WTC11 (cell line): ENCODE results near the gene CAPN15. TPM values are rescaled to one million over a fixed set of nuclear protein-coding genes. Genes with fewer than 3 reads are reported as not detected.

Experiments
- ATAC-seq: fragments of 200-7000 bp; cut with Tn5 transposase; 2 replicates; pipeline ENCODE4 v1.10.0; 2021; ENCODE audit warnings: mild to moderate bottlenecking, moderate library complexity
- CTCF ChIA-PET: fragments of 300-600 bp; sonication (Branson Sonifier 250); formaldehyde crosslinking; loops from one replicate; lab custom pipeline; 2021; ENCODE audit warnings: antibody characterized with exemption; lab: Charles Lee
- POLR2A ChIA-PET: fragments of 350-600 bp; sonication (Branson Sonifier 250); formaldehyde crosslinking; loops from one replicate; lab custom pipeline; 2021; ENCODE audit warnings: antibody characterized with exemption; lab: Charles Lee
- DNase-seq: peaks from one replicate; pipeline ENCODE4 v3.0.0; 2021; ENCODE audit warnings: low spot score
- H3K27ac Mint-ChIP-seq: 2 replicates; pipeline ENCODE4 v1.8.0; 2021; ENCODE audit warnings: mixed read lengths
- H3K27me3 Mint-ChIP-seq: 2 replicates; pipeline ENCODE4 v1.8.0; 2021; ENCODE audit warnings: low read depth, mild to moderate bottlenecking, moderate library complexity, mixed read lengths
- H3K36me3 Mint-ChIP-seq: 2 replicates; pipeline ENCODE4 v1.8.0; 2021; ENCODE audit warnings: mixed read lengths
- H3K4me1 Mint-ChIP-seq: 2 replicates; pipeline ENCODE4 v1.8.0; 2022; ENCODE audit warnings: mixed read lengths
- H3K4me3 Mint-ChIP-seq: 2 replicates; pipeline ENCODE4 v1.8.0; 2021; ENCODE audit warnings: mild to moderate bottlenecking, moderate library complexity, mixed read lengths
- H3K9me3 Mint-ChIP-seq: 2 replicates; pipeline ENCODE4 v1.8.0; 2021; ENCODE audit warnings: mixed read lengths
- JAZF1 ChIP-seq: fragments of 250-450 bp; sonication (Bioruptor Pico); IDR thresholded peaks from 2 replicates; pipeline ENCODE4 v1.9.0; 2021; ENCODE audit warnings: moderate library complexity, mild to moderate bottlenecking, inconsistent platforms
- MXD4 ChIP-seq: fragments of 250-450 bp; sonication (Bioruptor Pico); IDR thresholded peaks from 2 replicates; pipeline ENCODE4 v1.8.0; 2021; ENCODE audit warnings: mild to moderate bottlenecking, moderate library complexity, borderline replicate concordance
- NFYB ChIP-seq: sonication (generic); formaldehyde crosslinking; conservative IDR thresholded peaks from 2 replicates; pipeline ENCODE4 v1.8.0; 2022; ENCODE audit warnings: low read depth, missing genetic modification reagents
- TP53 ChIP-seq: sonication (generic); formaldehyde crosslinking; IDR thresholded peaks from 2 replicates; pipeline ENCODE4 v1.8.1; 2023; ENCODE audit warnings: mild to moderate bottlenecking, missing genetic modification reagents
- ZBTB21 ChIP-seq: sonication (generic); formaldehyde crosslinking; IDR thresholded peaks from 2 replicates; pipeline ENCODE4 v1.8.1; 2023; ENCODE audit warnings: mild to moderate bottlenecking, missing genetic modification reagents, borderline replicate concordance
- ZNF219 ChIP-seq: sonication (generic); formaldehyde crosslinking; IDR thresholded peaks from 2 replicates; pipeline ENCODE4 v1.8.0; 2023; ENCODE audit warnings: missing genetic modification reagents, mild to moderate bottlenecking, borderline replicate concordance
- ZNF232 ChIP-seq: sonication (generic); formaldehyde crosslinking; IDR thresholded peaks from 2 replicates; pipeline ENCODE4 v1.8.0; 2022; ENCODE audit warnings: mild to moderate bottlenecking, missing genetic modification reagents
- ZNF317 ChIP-seq: sonication (generic); formaldehyde crosslinking; IDR thresholded peaks from 2 replicates; pipeline ENCODE4 v1.8.1; 2023; ENCODE audit warnings: low read depth, mild to moderate bottlenecking, moderate library complexity, missing genetic modification reagents, borderline replicate concordance
- ZNF671 ChIP-seq: fragments of 250-450 bp; sonication (Bioruptor Pico); IDR thresholded peaks from 2 replicates; pipeline ENCODE4 v1.8.0; 2021; ENCODE audit warnings: mild to moderate bottlenecking
- total RNA-seq: library from RNA; stranded (reverse); gene quantifications from 3 replicates; pipeline ENCODE4 v1.2.3, GENCODE V29; 2021
- TF ChIP-seq, protein P1 (sequence below): sonication (generic); formaldehyde crosslinking; IDR thresholded peaks from 2 replicates; pipeline ENCODE4 v1.8.1; 2023; ENCODE audit warnings: mild to moderate bottlenecking, moderate library complexity, missing genetic modification reagents
- TF ChIP-seq, protein P2 (sequence below): sonication (generic); formaldehyde crosslinking; IDR thresholded peaks from 2 replicates; pipeline ENCODE4 v1.8.1; 2023; ENCODE audit warnings: mild to moderate bottlenecking, missing genetic modification reagents
- TF ChIP-seq, protein P3 (sequence below): sonication (generic); formaldehyde crosslinking; IDR thresholded peaks from 2 replicates; pipeline ENCODE4 v1.8.0; 2023; ENCODE audit warnings: mild to moderate bottlenecking, missing genetic modification reagents
- TF ChIP-seq, protein P4 (sequence below): fragments of 250-450 bp; sonication (Bioruptor Pico); IDR thresholded peaks from 2 replicates; pipeline ENCODE4 v1.9.0; 2021; ENCODE audit warnings: mild to moderate bottlenecking, borderline replicate concordance
- TF ChIP-seq, protein P5 (sequence below): sonication (generic); formaldehyde crosslinking; IDR thresholded peaks from 2 replicates; pipeline ENCODE4 v1.8.0; 2022; ENCODE audit warnings: mild to moderate bottlenecking, missing genetic modification reagents
- TF ChIP-seq, protein P6 (sequence below): sonication (generic); formaldehyde crosslinking; IDR thresholded peaks from 2 replicates; pipeline ENCODE4 v1.8.1; 2023; ENCODE audit warnings: mild to moderate bottlenecking, missing genetic modification reagents, moderate library complexity
- TF ChIP-seq, protein P7 (sequence below): fragments of 250-450 bp; sonication (Bioruptor Pico); IDR thresholded peaks from 2 replicates; pipeline ENCODE4 v1.9.0; 2021; ENCODE audit warnings: mild to moderate bottlenecking
- TF ChIP-seq, protein P8 (sequence below): fragments of 250-450 bp; sonication (Bioruptor Pico); IDR thresholded peaks from 2 replicates; pipeline ENCODE4 v1.9.0; 2021; ENCODE audit warnings: mild to moderate bottlenecking
- TF ChIP-seq, protein P9 (sequence below): sonication (generic); formaldehyde crosslinking; IDR thresholded peaks from 2 replicates; pipeline ENCODE4 v1.8.0; 2023; ENCODE audit warnings: missing genetic modification reagents

The CAPN15 gene
- total RNA-seq, 1 experiment from 2014 or later, result 110 TPM

DNA sequence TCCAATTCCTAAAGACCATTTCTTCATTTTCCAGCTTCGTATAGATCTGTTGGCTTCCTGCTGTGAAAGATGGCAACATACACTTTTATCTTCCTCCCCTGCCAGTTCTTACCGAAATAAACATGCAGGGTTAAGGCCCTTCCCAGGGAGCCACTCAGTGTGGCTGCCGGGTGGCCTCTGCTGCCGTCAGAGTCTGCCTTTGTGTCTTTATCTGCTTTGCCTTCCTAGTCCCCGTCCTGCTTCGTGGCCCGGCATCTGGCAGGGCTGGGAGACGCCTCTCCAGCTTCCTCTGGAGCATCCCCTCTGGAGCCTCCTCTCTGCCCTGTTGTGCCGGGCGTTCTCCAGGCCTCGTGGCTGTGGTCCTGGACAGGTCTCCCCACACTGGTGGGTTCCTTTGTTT, 30.3 kb upstream of the CAPN15 start:
- ChIA-PET POLR2A (no interaction called here), CTCF (interaction anchor here (1.0 to 7.6 kb wide), 3 partner anchors 9 to 106 kb away, joined by 3 to 49 read pairs (median 6); no protein-coding TSS in a partner anchor)
- H3K9me3 Mint-ChIP-seq, result no peaks in the 10 kb centered on the region
- H3K27me3 Mint-ChIP-seq, result no peaks in the 10 kb centered on the region
- H3K4me3 Mint-ChIP-seq, result no peak overlapping the region
- H3K4me1 Mint-ChIP-seq, result peaks cover 3% of the 10 kb centered on the region; the same call in 1 of the 2 replicates
- DNase-seq (no peak), ATAC-seq (no peak)
- peaks cover 4% of the 10 kb centered on the region for H3K36me3 Mint-ChIP-seq
- peak overlapping the region; percentile 71; the same call in 1 of the 2 replicates for H3K27ac Mint-ChIP-seq
- TF ChIP-seq ZNF317 (CRISPR knock-in tag) (no peak), NFYB (CRISPR knock-in tag) (no peak), MXD4 (no peak), ZNF219 (CRISPR knock-in tag) (no peak), ZNF232 (CRISPR knock-in tag) (no peak)
- TF ChIP-seq, protein P1, sequence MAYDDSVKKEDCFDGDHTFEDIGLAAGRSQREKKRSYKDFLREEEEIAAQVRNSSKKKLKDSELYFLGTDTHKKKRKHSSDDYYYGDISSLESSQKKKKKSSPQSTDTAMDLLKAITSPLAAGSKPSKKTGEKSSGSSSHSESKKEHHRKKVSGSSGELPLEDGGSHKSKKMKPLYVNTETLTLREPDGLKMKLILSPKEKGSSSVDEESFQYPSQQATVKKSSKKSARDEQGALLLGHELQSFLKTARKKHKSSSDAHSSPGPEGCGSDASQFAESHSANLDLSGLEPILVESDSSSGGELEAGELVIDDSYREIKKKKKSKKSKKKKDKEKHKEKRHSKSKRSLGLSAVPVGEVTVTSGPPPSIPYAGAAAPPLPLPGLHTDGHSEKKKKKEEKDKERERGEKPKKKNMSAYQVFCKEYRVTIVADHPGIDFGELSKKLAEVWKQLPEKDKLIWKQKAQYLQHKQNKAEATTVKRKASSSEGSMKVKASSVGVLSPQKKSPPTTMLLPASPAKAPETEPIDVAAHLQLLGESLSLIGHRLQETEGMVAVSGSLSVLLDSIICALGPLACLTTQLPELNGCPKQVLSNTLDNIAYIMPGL (CRISPR knock-in tag), result no peak
- TF ChIP-seq, protein P2, sequence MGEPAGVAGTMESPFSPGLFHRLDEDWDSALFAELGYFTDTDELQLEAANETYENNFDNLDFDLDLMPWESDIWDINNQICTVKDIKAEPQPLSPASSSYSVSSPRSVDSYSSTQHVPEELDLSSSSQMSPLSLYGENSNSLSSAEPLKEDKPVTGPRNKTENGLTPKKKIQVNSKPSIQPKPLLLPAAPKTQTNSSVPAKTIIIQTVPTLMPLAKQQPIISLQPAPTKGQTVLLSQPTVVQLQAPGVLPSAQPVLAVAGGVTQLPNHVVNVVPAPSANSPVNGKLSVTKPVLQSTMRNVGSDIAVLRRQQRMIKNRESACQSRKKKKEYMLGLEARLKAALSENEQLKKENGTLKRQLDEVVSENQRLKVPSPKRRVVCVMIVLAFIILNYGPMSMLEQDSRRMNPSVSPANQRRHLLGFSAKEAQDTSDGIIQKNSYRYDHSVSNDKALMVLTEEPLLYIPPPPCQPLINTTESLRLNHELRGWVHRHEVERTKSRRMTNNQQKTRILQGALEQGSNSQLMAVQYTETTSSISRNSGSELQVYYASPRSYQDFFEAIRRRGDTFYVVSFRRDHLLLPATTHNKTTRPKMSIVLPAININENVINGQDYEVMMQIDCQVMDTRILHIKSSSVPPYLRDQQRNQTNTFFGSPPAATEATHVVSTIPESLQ (CRISPR knock-in tag), result no peak

DNA sequence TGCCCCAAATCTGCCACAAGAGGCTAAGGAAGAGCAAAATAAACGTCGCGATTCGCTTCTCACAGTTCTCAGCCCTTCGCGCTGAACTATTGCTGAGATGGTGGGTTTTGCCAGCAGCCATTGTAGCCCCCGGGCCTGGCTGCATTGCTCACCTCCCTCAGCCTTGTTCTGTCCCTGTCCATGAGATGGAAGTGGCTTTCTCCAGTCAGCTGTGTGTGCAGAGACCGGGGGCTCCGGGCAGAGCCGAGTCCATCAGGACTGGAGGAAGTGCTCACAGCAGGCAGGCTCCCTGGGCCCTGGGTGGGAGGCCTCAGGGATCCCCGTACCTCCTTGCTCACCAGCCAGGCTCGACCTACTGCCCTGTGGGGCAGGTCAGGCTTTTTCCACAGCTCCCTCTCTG, 27.6 kb upstream of the CAPN15 start:
- no peak for ATAC-seq
- Mint-ChIP-seq H3K27me3 (no peaks in the 10 kb centered on the region), H3K27ac (peak overlapping the region; percentile 93), H3K4me3 (no peak overlapping the region), H3K4me1 (peaks cover 3% of the 10 kb centered on the region; the same call in 1 of the 2 replicates), H3K9me3 (no peaks in the 10 kb centered on the region), H3K36me3 (peaks cover 4% of the 10 kb centered on the region)
- POLR2A ChIA-PET, result no interaction called here
- CTCF ChIA-PET, result interaction anchor here (0.7 to 7.6 kb wide), 6 partner anchors 12 to 137 kb away, joined by 3 to 49 read pairs (median 6); no protein-coding TSS in a partner anchor
- no peak for DNase-seq
- TF ChIP-seq, protein P3, sequence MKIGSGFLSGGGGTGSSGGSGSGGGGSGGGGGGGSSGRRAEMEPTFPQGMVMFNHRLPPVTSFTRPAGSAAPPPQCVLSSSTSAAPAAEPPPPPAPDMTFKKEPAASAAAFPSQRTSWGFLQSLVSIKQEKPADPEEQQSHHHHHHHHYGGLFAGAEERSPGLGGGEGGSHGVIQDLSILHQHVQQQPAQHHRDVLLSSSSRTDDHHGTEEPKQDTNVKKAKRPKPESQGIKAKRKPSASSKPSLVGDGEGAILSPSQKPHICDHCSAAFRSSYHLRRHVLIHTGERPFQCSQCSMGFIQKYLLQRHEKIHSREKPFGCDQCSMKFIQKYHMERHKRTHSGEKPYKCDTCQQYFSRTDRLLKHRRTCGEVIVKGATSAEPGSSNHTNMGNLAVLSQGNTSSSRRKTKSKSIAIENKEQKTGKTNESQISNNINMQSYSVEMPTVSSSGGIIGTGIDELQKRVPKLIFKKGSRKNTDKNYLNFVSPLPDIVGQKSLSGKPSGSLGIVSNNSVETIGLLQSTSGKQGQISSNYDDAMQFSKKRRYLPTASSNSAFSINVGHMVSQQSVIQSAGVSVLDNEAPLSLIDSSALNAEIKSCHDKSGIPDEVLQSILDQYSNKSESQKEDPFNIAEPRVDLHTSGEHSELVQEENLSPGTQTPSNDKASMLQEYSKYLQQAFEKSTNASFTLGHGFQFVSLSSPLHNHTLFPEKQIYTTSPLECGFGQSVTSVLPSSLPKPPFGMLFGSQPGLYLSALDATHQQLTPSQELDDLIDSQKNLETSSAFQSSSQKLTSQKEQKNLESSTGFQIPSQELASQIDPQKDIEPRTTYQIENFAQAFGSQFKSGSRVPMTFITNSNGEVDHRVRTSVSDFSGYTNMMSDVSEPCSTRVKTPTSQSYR (CRISPR knock-in tag), result no peak
- TF ChIP-seq, protein P4, sequence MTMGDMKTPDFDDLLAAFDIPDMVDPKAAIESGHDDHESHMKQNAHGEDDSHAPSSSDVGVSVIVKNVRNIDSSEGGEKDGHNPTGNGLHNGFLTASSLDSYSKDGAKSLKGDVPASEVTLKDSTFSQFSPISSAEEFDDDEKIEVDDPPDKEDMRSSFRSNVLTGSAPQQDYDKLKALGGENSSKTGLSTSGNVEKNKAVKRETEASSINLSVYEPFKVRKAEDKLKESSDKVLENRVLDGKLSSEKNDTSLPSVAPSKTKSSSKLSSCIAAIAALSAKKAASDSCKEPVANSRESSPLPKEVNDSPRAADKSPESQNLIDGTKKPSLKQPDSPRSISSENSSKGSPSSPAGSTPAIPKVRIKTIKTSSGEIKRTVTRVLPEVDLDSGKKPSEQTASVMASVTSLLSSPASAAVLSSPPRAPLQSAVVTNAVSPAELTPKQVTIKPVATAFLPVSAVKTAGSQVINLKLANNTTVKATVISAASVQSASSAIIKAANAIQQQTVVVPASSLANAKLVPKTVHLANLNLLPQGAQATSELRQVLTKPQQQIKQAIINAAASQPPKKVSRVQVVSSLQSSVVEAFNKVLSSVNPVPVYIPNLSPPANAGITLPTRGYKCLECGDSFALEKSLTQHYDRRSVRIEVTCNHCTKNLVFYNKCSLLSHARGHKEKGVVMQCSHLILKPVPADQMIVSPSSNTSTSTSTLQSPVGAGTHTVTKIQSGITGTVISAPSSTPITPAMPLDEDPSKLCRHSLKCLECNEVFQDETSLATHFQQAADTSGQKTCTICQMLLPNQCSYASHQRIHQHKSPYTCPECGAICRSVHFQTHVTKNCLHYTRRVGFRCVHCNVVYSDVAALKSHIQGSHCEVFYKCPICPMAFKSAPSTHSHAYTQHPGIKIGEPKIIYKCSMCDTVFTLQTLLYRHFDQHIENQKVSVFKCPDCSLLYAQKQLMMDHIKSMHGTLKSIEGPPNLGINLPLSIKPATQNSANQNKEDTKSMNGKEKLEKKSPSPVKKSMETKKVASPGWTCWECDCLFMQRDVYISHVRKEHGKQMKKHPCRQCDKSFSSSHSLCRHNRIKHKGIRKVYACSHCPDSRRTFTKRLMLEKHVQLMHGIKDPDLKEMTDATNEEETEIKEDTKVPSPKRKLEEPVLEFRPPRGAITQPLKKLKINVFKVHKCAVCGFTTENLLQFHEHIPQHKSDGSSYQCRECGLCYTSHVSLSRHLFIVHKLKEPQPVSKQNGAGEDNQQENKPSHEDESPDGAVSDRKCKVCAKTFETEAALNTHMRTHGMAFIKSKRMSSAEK (CRISPR knock-in tag), result no peak
- TF ChIP-seq, protein P5, sequence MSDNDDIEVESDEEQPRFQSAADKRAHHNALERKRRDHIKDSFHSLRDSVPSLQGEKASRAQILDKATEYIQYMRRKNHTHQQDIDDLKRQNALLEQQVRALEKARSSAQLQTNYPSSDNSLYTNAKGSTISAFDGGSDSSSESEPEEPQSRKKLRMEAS, result no peak
- TF ChIP-seq ZNF232 (CRISPR knock-in tag) (no peak), JAZF1 (CRISPR knock-in tag) (no peak), TP53 (CRISPR knock-in tag) (no peak), MXD4 (no peak), ZNF671 (CRISPR knock-in tag) (no peak), ZBTB21 (CRISPR knock-in tag) (no peak)
- TF ChIP-seq, protein P6, sequence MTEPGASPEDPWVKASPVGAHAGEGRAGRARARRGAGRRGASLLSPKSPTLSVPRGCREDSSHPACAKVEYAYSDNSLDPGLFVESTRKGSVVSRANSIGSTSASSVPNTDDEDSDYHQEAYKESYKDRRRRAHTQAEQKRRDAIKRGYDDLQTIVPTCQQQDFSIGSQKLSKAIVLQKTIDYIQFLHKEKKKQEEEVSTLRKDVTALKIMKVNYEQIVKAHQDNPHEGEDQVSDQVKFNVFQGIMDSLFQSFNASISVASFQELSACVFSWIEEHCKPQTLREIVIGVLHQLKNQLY (CRISPR knock-in tag), result no peak
- TF ChIP-seq, protein P7, sequence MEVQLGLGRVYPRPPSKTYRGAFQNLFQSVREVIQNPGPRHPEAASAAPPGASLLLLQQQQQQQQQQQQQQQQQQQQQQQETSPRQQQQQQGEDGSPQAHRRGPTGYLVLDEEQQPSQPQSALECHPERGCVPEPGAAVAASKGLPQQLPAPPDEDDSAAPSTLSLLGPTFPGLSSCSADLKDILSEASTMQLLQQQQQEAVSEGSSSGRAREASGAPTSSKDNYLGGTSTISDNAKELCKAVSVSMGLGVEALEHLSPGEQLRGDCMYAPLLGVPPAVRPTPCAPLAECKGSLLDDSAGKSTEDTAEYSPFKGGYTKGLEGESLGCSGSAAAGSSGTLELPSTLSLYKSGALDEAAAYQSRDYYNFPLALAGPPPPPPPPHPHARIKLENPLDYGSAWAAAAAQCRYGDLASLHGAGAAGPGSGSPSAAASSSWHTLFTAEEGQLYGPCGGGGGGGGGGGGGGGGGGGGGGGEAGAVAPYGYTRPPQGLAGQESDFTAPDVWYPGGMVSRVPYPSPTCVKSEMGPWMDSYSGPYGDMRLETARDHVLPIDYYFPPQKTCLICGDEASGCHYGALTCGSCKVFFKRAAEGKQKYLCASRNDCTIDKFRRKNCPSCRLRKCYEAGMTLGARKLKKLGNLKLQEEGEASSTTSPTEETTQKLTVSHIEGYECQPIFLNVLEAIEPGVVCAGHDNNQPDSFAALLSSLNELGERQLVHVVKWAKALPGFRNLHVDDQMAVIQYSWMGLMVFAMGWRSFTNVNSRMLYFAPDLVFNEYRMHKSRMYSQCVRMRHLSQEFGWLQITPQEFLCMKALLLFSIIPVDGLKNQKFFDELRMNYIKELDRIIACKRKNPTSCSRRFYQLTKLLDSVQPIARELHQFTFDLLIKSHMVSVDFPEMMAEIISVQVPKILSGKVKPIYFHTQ (CRISPR knock-in tag), result no peak
- TF ChIP-seq, protein P8, sequence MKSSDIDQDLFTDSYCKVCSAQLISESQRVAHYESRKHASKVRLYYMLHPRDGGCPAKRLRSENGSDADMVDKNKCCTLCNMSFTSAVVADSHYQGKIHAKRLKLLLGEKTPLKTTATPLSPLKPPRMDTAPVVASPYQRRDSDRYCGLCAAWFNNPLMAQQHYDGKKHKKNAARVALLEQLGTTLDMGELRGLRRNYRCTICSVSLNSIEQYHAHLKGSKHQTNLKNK, result no peak
- TF ChIP-seq, protein P9, sequence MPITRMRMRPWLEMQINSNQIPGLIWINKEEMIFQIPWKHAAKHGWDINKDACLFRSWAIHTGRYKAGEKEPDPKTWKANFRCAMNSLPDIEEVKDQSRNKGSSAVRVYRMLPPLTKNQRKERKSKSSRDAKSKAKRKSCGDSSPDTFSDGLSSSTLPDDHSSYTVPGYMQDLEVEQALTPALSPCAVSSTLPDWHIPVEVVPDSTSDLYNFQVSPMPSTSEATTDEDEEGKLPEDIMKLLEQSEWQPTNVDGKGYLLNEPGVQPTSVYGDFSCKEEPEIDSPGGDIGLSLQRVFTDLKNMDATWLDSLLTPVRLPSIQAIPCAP (CRISPR knock-in tag), result no peak
